A673 (cell line): ENCODE data around the gene MARCHF2.

ENCODE experiments used
- CTCF ChIP-seq: fragments of 300-800, 200-600 bp; sonication (generic); conservative IDR thresholded peaks from 2 replicates; pipeline ENCODE4 v1.5.1; 2017; ENCODE audit warnings: low read depth, mild to moderate bottlenecking, antibody characterized with exemption, low read length, moderate library complexity, mixed read lengths
- EZH2 ChIP-seq: fragments of 200-600 bp; sonication (generic); IDR thresholded peaks from 2 replicates; pipeline ENCODE4 v1.6.1; 2017; ENCODE audit warnings: borderline replicate concordance, low read depth, mild to moderate bottlenecking, mixed read lengths, antibody characterized with exemption, low read length; ENCODE audit not compliant: poor library complexity, severe bottlenecking

- TF ChIP-seq EZH2 = no peak
- TF ChIP-seq CTCF = no peak
Measured at GRCh38 chr19:8404391-8405151, 8.5 kb upstream of the MARCHF2 start.
